Upper lobe of right lung (tissue), 1 donor: Measurements from ENCODE around the gene UNC119B. TPM values are rescaled to one million over a fixed set of nuclear protein-coding genes. Genes with fewer than 3 reads are reported as not detected.
A peak's percentile ranks its signal among the peaks of the same experiment; 100 is the strongest.
"Not testable (repeated sequence)": the region's sequence is repeated elsewhere in the genome, so short reads cannot be mapped to it uniquely, and the experiment has no call there.

ENCODE experiments used
- ATAC-seq: fragments of 200-7000 bp; cut with Tn5 transposase; one replicate; pipeline ENCODE4 v1.9.1; 2020; ENCODE audit warnings: mild to moderate bottlenecking, moderate library complexity
- DNase-seq: peaks from one replicate; pipeline ENCODE4 v3.0.0-alpha.2; 2020
- H3K27ac ChIP-seq: fragments of 200-600 bp; one replicate; pipeline ENCODE4 v1.8.0; 2022
- H3K27me3 ChIP-seq: fragments of 200-600 bp; one replicate; pipeline ENCODE4 v1.8.0; 2022; ENCODE audit warnings: mild to moderate bottlenecking
- H3K36me3 ChIP-seq: fragments of 200-600 bp; one replicate; pipeline ENCODE4 v1.8.0; 2022
- H3K4me1 ChIP-seq: fragments of 200-600 bp; one replicate; pipeline ENCODE4 v1.8.0; 2022
- H3K4me3 ChIP-seq: fragments of 200-600 bp; one replicate; pipeline ENCODE4 v1.8.0; 2022; ENCODE audit warnings: mild to moderate bottlenecking
- H3K9me3 ChIP-seq: fragments of 200-600 bp; one replicate; pipeline ENCODE4 v1.8.0; 2022
- intact Hi-C: fragments of 100-400 bp; cut with DNase I; formaldehyde crosslinking; loops from one replicate; pipeline ENCODE4 v1.11.0; 2022
- total RNA-seq: library from RNA; stranded (reverse); fragmentation: NEBNext Ultra II Directional; extraction: Animal tissue kit (Norgen Biotek cat#: 25700); gene quantifications from one replicate; pipeline ENCODE4 v1.2.1, GENCODE V29; 2021
- TF ChIP-seq, protein P1 (sequence below): fragments of 200-600 bp; IDR thresholded peaks from one replicate; pipeline ENCODE4 v1.8.0; 2022; ENCODE audit warnings: antibody characterized with exemption
- donor health status: DM: no; HTN: yes; CAD: no; lungs with severe emphysema.

The UNC119B gene
- total RNA-seq, 1 donor from 2014 or later = 23.0 TPM

DNA sequence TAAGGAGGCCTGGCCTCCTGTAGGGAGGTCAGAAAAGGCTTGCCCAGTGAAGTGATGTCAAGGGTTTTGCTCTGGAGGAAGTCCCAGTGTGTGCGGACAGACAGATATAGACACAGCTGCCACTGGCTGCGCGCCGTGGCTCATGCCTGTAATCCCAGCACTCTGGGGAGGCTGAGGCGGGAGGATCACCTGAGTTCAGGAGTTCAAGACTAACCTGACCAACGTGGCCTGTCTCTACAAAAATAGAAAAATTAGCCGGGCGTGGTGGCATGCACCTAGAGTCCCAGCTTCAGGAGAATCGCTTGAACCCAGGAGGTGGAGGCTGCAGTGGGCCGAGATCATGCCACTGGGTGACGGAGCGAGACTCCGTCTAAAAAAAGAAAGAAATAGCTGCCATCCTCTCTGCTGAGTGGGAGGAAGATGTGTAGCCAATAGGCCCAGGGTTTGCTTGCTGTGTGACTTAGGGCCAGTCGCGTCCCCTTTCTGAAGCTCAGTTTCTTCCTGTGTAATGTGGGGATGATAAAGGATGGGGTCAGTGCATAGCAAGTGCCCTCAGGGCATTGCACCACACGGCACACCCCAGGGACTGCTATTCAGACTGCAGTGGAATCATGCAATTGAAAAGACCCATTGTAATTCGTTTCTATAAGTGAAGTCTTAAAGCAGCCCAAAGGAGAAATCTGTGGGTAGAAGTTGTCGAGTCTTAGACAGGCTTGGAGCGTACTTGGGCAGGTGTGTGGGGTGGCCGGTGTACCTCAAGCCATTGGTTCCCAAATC, 42.0 kb upstream of the UNC119B start:
- TF ChIP-seq, protein P1, sequence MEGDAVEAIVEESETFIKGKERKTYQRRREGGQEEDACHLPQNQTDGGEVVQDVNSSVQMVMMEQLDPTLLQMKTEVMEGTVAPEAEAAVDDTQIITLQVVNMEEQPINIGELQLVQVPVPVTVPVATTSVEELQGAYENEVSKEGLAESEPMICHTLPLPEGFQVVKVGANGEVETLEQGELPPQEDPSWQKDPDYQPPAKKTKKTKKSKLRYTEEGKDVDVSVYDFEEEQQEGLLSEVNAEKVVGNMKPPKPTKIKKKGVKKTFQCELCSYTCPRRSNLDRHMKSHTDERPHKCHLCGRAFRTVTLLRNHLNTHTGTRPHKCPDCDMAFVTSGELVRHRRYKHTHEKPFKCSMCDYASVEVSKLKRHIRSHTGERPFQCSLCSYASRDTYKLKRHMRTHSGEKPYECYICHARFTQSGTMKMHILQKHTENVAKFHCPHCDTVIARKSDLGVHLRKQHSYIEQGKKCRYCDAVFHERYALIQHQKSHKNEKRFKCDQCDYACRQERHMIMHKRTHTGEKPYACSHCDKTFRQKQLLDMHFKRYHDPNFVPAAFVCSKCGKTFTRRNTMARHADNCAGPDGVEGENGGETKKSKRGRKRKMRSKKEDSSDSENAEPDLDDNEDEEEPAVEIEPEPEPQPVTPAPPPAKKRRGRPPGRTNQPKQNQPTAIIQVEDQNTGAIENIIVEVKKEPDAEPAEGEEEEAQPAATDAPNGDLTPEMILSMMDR = no peak
- ATAC-seq (no peak), DNase-seq (no peak)

DNA sequence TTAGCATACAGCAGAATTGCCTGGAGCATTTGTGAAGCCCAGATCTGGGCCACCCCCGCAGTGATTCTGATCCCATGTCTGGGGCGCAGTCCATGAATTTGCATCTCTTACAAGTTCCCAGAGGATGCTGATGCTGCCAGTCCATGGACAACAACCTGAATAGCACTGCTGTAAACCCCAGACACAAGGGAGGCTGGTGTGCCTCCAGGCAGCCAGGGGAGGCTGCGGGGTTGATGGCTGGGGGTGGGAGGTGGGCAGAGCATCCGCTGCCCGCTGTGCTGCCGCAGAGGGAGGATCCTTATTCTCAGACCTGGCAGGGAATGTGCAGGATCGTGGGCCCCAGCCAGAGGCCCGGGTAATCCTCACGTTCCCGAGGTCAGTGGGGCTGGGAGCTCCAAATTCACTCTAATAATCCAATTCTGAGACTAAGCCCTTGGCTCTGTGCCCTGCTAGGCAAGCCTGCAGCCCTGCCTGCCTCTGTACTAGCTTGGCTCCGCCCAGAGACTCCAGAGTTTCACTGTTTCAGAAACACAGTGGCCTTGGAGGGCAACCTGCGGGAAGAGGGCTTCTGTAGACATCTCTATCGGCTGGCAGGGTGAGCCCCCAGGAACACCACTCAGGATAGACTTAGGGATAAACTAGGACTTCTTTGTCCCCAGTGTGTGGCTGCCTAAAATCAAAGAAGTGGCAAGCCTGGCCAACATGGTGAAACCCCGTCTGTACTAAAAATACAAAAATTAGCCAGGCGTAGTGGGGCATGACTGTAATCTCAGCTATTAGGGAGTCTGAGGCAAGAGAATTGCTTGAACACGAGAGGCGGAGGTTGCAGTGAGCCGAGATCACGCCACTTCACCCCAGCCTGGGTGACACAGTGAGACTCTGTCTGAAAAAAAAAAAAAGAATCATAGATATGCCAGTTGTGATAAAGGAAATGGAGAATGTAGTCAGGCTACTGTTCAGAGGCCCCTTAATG, 41.1 kb upstream of the UNC119B start:
- intact Hi-C loops = no loop called here
- no peaks in the 10 kb centered on the region for H3K4me1 ChIP-seq
- H3K4me3 ChIP-seq = no peak overlapping the region
- TF ChIP-seq, protein P1 = no peak
- peak overlapping the region; percentile 24 for H3K27ac ChIP-seq
- no peak for DNase-seq
- no peaks in the 10 kb centered on the region for H3K9me3 ChIP-seq
- no peaks in the 10 kb centered on the region for H3K36me3 ChIP-seq
- no peaks in the 10 kb centered on the region for H3K27me3 ChIP-seq
- ATAC-seq = peak; percentile 67

More for the DNA sequence above, 42.0 kb upstream of the UNC119B start:
- Histone ChIP-seq H3K27me3 (no peaks in the 10 kb centered on the region), H3K4me1 (no peaks in the 10 kb centered on the region), H3K27ac (no peak overlapping the region), H3K9me3 (no peaks in the 10 kb centered on the region), H3K4me3 (no peak overlapping the region), H3K36me3 (no peaks in the 10 kb centered on the region)
- intact Hi-C loops = no loop called here

DNA sequence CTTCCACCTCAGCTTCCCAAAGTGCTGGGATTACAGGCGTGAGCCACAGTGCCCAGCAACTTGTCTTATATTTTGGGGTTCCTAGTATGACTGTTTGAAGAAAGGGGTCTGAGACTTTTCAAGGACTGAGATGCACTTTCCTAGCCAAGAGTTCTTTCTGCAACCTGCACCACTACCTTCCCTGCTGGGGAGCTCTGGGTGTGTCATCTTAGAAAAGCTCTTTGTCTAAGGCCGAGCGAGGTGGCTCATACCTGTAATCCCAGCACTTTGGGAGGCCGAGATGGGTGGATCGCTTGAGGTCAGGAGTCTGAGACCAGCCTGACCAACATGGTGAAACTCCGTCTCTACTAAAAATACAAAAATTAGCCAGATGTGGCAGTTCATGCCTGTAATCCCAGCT, 40.0 kb upstream of the UNC119B start:
- ATAC-seq, intact Hi-C loops, H3K4me1 ChIP-seq, H3K36me3 ChIP-seq, DNase-seq, H3K27me3 ChIP-seq, H3K27ac ChIP-seq, H3K9me3 ChIP-seq, H3K4me3 ChIP-seq: not testable (repeated sequence)

DNA sequence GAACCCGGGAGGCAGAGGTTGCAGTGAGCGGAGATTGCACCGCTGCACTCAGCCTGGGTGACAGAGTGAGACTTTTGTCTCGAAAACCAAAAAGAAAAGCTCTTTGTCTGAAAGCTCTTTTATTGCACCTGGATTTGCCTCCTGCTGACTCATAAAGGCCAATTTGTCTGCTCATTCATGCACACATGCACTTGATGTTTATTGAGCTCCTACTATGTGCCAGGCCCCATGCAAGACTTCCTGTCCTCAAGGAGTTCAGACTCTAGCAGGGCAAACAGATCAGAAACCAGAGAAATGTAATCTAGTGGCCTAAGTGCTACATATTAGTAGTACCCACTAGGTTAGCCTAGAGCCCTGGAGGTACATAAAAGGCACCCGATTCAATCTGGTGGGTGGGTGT, 39.6 kb upstream of the UNC119B start:
- Histone ChIP-seq H3K4me3 (no peak overlapping the region), H3K27me3 (no peaks in the 10 kb centered on the region), H3K4me1 (no peaks in the 10 kb centered on the region), H3K27ac (no peak overlapping the region), H3K36me3 (no peaks in the 10 kb centered on the region), H3K9me3 (no peaks in the 10 kb centered on the region)
- ATAC-seq (no peak), DNase-seq (no peak)
- intact Hi-C loops = no loop called here
- TF ChIP-seq, protein P1 = no peak

DNA sequence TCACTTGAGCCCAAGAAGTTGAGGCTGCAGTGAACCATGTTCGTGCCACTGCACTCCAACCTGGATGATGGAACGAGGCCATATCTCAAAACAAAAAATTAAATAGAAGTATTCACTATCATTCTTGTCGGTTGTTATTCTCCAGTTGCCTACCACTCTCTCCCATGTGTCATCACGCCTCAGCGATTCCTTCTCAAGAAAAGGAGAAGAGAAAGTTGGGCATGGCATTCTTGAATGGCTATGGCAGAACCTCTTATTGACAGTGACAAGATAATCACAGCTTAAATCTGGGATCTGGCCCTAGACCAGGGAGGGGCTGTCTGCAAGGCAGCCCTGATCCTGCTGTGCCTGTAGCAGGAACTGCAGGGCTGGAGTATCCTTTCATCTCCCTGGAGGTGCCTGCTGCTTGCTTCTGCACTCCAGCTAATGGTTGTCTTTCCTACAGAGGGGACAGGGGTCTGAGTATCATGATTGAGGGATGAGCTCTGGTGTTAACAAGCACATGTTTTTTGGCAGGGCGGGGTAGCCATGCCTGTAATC, 36.1 kb upstream of the UNC119B start:
- Histone ChIP-seq H3K4me3 (no peak overlapping the region), H3K36me3 (no peaks in the 10 kb centered on the region), H3K9me3 (no peaks in the 10 kb centered on the region), H3K4me1 (peaks cover 4% of the 10 kb centered on the region), H3K27me3 (no peaks in the 10 kb centered on the region), H3K27ac (no peak overlapping the region)
- ATAC-seq (no peak), DNase-seq (no peak)
- TF ChIP-seq, protein P1 = no peak
- intact Hi-C loops = no loop called here
